Fibroblast of lung (primary cell): Measurements from ENCODE around the gene MBL2. TPM values are rescaled to one million over a fixed set of nuclear protein-coding genes. Genes with fewer than 3 reads are reported as not detected.
A peak's percentile ranks its signal among the peaks of the same experiment; 100 is the strongest.

Experiments
- DNase-seq, 2 donors: peaks; one replicate each; pipeline versions ENCODE4 v3.0.0 to v3.0.0-alpha.2; 2010; ENCODE audit warnings: low read depth in 2 of 2
- H2AFZ ChIP-seq: 2 replicates; pipeline ENCODE4 v1.5.1; 2012; ENCODE audit warnings: low read length, control low read depth, inconsistent platforms
- H3K27ac ChIP-seq: 2 replicates; pipeline ENCODE4 v1.5.1; 2011; ENCODE audit warnings: low read length, control low read depth; ENCODE audit not compliant: insufficient read depth
- H3K27me3 ChIP-seq: 2 replicates; pipeline ENCODE4 v1.5.1; 2011; ENCODE audit warnings: mild to moderate bottlenecking, low read length; ENCODE audit not compliant: control insufficient read depth, insufficient read depth
- H3K36me3 ChIP-seq: 2 replicates; pipeline ENCODE4 v1.5.1; 2011; ENCODE audit warnings: low read length; ENCODE audit not compliant: control insufficient read depth, insufficient read depth
- H3K4me1 ChIP-seq: 2 replicates; pipeline ENCODE4 v1.5.1; 2011; ENCODE audit warnings: low read length; ENCODE audit not compliant: control insufficient read depth, insufficient read depth; ENCODE audit errors: extremely low read depth
- H3K4me2 ChIP-seq: 2 replicates; pipeline ENCODE4 v1.5.1; 2011; ENCODE audit warnings: low read length, control low read depth; ENCODE audit not compliant: insufficient read depth; ENCODE audit errors: extremely low read depth
- H3K4me3 ChIP-seq, 4 experiments: fragments of 200-600 bp in 1 of 4; sonication (generic) in 1 of 4; replicated peaks in 1 of 4; 2 replicates each; pipeline ENCODE4 v1.5.1; 2011 to 2016; ENCODE audit warnings: low read length in 4 of 4, low read depth in 3 of 4, mild to moderate bottlenecking in 3 of 4, control low read depth in 2 of 4, inconsistent platforms in 1 of 4, mixed read lengths in 1 of 4; ENCODE audit not compliant: insufficient read depth in 1 of 4; ENCODE audit errors: control extremely low read depth in 1 of 4
- H3K79me2 ChIP-seq: 2 replicates; pipeline ENCODE4 v1.5.1; 2012; ENCODE audit warnings: mild to moderate bottlenecking, low read length, inconsistent platforms; ENCODE audit not compliant: control insufficient read depth, insufficient read depth
- H3K9ac ChIP-seq: 2 replicates; pipeline ENCODE4 v1.5.1; 2011; ENCODE audit warnings: mild to moderate bottlenecking, low read length, control low read depth; ENCODE audit not compliant: insufficient read depth
- H3K9me3 ChIP-seq: 2 replicates; pipeline ENCODE4 v1.5.1; 2012; ENCODE audit warnings: low read depth, low read length; ENCODE audit not compliant: control insufficient read depth, insufficient read depth
- H4K20me1 ChIP-seq: 2 replicates; pipeline ENCODE4 v1.5.1; 2011; ENCODE audit warnings: low read length; ENCODE audit not compliant: control insufficient read depth, insufficient read depth; ENCODE audit errors: extremely low read depth
- EZH2 ChIP-seq: IDR thresholded peaks from 2 replicates; pipeline ENCODE4 v1.5.1; 2012; ENCODE audit warnings: low read length, control low read depth, mild to moderate bottlenecking; ENCODE audit errors: missing control alignments
- polyA plus RNA-seq, 2 donors: library from polyadenylated mRNA; depleted of rRNA in 1 of 2; stranded (reverse) in 1 of 2; unstranded in 1 of 2; fragments of >200 nt; gene quantifications; 2 replicates each; pipeline ENCODE4 v1.2.1, GENCODE V29; 2011 to 2012; ENCODE audit warnings: missing spikeins in 1 of 2
- total RNA-seq: library from RNA; depleted of rRNA; stranded (reverse); fragments of >200 nt; gene quantifications from 2 replicates; pipeline ENCODE4 v1.2.1, GENCODE V29; 2014
- TF ChIP-seq, protein P1 (sequence below), 2 donors: IDR thresholded peaks in 1 of 2; conservative IDR thresholded peaks in 1 of 2; 1 replicate in 1 of 2; 2 replicates in 1 of 2; pipeline ENCODE4 v1.5.1; 2011 to 2012; ENCODE audit warnings: low read length in 2 of 2, control low read depth in 1 of 2, inconsistent platforms in 1 of 2, low read depth in 1 of 2, mild to moderate bottlenecking in 1 of 2

MBL2 gene
- total and polyA plus RNA-seq, 2 donors (not counting 1 experiment from before 2014, with no cell fraction given): not detected

DNA sequence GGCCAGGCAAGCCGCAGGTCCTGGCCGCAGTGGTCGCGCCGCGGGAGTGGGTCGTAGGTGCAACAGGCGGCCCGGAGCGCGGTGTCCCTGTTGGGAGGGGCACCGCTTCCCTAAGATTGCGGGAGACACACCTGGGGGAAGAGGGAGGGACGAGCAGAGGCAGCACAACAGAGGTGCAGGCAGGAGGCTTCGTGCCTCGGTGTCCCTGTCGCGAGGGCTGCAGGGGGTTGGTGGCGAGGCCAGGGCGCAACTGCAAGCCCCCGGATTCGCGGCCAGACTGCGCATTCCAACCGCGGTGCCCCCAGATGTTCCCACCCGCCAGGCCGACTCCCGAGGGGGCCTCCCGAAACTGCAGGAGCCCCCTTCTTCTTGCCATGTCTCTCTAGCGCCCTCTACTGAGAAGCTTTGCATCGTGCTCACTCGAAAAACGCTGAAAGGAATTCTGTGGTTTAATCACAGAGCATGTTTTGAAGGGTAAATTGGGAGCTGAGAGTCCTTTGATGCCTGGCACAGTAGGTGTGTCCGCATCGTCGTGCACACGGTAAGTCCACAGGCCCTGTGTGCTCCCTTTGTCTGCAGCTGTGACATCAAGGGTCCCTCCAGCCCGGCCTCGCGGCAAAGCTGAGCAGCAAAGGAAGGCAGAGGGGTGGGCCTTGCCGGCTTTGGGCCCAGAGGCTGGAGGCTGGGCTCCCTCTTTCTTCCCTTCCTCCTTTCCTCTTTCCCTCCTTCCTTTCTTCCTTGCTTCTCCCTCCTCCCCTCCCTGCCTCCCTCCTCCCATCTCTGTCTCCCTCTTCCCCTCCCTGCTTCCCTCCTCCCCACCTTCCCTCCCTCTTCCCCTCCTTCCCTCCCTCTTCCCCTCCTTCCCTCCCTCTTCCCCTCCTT, 6.2 kb upstream of the MBL2 start:
- H3K79me2 ChIP-seq: no peaks in the 10 kb centered on the region
- no peak overlapping the region for H2AFZ ChIP-seq
- peaks cover 2% of the 10 kb centered on the region for H3K27me3 ChIP-seq
- DNase-seq: peak; percentile 28 to 57
- H3K36me3 ChIP-seq: no peaks in the 10 kb centered on the region
- no peak overlapping the region for H3K27ac ChIP-seq
- peak; percentile 40 for TF ChIP-seq EZH2
- TF ChIP-seq, protein P1, sequence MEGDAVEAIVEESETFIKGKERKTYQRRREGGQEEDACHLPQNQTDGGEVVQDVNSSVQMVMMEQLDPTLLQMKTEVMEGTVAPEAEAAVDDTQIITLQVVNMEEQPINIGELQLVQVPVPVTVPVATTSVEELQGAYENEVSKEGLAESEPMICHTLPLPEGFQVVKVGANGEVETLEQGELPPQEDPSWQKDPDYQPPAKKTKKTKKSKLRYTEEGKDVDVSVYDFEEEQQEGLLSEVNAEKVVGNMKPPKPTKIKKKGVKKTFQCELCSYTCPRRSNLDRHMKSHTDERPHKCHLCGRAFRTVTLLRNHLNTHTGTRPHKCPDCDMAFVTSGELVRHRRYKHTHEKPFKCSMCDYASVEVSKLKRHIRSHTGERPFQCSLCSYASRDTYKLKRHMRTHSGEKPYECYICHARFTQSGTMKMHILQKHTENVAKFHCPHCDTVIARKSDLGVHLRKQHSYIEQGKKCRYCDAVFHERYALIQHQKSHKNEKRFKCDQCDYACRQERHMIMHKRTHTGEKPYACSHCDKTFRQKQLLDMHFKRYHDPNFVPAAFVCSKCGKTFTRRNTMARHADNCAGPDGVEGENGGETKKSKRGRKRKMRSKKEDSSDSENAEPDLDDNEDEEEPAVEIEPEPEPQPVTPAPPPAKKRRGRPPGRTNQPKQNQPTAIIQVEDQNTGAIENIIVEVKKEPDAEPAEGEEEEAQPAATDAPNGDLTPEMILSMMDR (conservative IDR thresholded peaks at IDR 0.05 in 1 of 2, IDR thresholded peaks at IDR 0.05 in 1 of 2; ENCODE audit: low read depth in 1 of 2, low read length in 2 of 2): peak; percentile 34 to 71
- H4K20me1 ChIP-seq: no peaks in the 10 kb centered on the region
- H3K4me3 ChIP-seq: no peak overlapping the region
- H3K9ac ChIP-seq: no peak overlapping the region
- H3K4me1 ChIP-seq: no peaks in the 10 kb centered on the region
- H3K4me2 ChIP-seq: no peak overlapping the region
- H3K9me3 ChIP-seq: no peaks in the 10 kb centered on the region

DNA sequence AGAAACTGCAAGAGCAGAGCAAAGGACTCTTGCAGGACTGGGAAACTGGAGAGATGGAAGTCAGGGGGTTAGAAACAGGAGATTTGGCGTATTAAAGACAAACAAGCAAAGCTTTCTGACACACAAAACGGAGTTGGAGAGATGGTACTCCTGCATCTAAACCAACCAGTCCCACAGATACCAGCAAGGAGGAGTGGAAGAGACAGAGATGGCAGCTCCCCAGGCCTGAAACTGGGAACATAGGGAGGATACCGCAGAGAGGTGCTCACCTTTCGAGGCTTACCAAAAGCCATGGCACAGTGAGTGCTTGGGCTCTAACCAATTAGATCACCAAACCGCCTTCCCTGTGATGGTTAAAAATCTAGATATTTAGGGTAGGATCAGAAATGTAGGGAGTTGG, 4.8 kb upstream of the MBL2 start:
- Histone ChIP-seq H3K36me3 (no peaks in the 10 kb centered on the region), H4K20me1 (no peaks in the 10 kb centered on the region), H2AFZ (no peak overlapping the region), H3K27me3 (peaks cover 2% of the 10 kb centered on the region), H3K4me2 (no peak overlapping the region), H3K4me3 (no peak overlapping the region), H3K9me3 (no peaks in the 10 kb centered on the region), H3K79me2 (no peaks in the 10 kb centered on the region), H3K4me1 (no peaks in the 10 kb centered on the region), H3K9ac (no peak overlapping the region), H3K27ac (no peak overlapping the region)
- DNase-seq: no peak
- TF ChIP-seq, protein P1 (conservative IDR thresholded peaks at IDR 0.05 in 1 of 2, IDR thresholded peaks at IDR 0.05 in 1 of 2; ENCODE audit: low read depth in 1 of 2, low read length in 2 of 2): no peak
- TF ChIP-seq EZH2: no peak

- H3K4me1 ChIP-seq: no peaks in the 10 kb centered on the region
- no peak overlapping the region for H3K4me3 ChIP-seq
- no peaks in the 10 kb centered on the region for H3K79me2 ChIP-seq
- no peak overlapping the region for H3K4me2 ChIP-seq
- DNase-seq: no peak
- H3K36me3 ChIP-seq: no peaks in the 10 kb centered on the region
- TF ChIP-seq, protein P1 (conservative IDR thresholded peaks at IDR 0.05 in 1 of 2, IDR thresholded peaks at IDR 0.05 in 1 of 2; ENCODE audit: low read depth in 1 of 2, low read length in 2 of 2): no peak
- TF ChIP-seq EZH2: no peak
- H3K27me3 ChIP-seq: peaks cover 2% of the 10 kb centered on the region
- H3K9ac ChIP-seq: no peak overlapping the region
- no peaks in the 10 kb centered on the region for H4K20me1 ChIP-seq
- H3K27ac ChIP-seq: no peak overlapping the region
- no peaks in the 10 kb centered on the region for H3K9me3 ChIP-seq
- H2AFZ ChIP-seq: no peak overlapping the region
These were observed 3.9 kb upstream of the MBL2 start for GRCh38 chr10:52776471-52776903.
